Activated CD4-positive, alpha-beta T cell treated with anti-CD3 and anti-CD28 coated beads, Interleukin-2, amount 50 U/mL, for 1 hour (primary cell): ENCODE data around the gene PTCD2.

Experiments used
- DNase-seq: peaks from one replicate; pipeline ENCODE4 v3.0.0-alpha.2; 2020

PTCD2 gene, protein sequence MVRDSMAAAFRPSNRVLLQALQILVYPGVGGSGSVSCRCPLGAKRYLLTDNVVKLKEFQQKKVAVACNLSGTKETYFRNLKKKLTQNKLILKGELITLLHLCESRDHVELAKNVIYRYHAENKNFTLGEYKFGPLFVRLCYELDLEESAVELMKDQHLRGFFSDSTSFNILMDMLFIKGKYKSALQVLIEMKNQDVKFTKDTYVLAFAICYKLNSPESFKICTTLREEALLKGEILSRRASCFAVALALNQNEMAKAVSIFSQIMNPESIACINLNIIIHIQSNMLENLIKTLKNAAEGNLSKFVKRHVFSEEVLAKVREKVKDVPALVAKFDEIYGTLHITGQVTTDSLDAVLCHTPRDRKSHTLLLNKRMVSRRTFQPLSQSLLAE

DNA sequence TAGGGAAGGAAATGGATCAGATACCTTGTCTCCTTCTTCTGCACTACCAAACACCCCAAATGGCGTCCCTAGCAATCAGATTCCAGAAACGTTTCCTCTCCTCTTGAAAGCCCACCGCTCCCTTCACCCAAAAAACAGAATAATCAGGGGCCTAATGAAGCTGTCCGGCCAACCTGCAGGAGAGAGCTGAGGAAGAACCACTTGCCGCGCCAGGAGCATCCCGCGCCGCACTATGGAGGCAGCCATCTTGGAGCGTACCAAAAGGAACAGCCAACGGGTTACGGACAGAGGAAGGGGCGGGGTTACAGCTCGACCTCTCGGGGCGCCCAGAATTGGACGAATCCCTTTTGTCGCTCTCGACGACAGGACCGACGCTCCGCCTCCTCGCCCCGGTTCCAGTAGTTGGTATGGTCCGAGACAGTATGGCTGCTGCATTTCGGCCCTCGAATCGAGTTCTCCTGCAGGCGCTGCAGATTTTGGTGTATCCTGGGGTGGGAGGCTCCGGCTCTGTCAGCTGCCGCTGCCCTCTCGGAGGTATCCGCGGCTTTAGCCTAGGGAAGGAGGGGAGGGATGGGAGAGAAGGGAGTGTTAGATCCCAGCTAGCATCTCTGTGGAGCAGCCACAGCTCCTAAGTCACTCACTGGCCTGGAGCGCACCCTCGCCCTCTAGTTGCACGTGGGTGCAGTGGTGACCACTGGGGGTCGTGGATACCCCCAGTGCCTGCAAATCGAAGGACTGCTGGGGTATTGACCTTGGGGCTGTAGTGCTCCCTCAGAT, at the start of gene PTCD2, which contains the start of gene MRPS27:
TSS of gene PTCD2 (plus strand) at position 398 of the 777 bp plus-strand sequence. CDS start at position 408, 10 bp downstream.
TSS of gene MRPS27 (minus strand) at position 265 of the 777 bp plus-strand sequence. CDS start at position 246, 19 bp downstream.
- peak; percentile 93 for DNase-seq

DNA sequence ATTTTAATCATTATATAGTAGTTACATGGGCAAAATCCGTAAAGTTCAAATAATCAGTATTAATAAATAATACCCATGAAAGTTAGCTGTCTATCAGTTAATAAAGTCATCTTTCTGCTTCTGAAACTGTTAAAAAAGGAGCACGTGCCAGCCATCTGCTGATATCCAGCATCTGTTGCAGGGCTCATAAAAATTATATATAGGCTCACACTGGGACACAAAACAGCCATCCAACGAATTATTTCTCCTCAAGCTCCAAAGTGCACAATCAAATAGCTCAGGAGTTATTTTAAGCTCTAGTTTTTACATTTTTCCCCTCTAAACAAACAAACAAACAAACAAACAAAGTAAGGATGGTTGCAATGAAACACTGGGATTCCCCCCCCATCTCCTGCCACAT, 48.5 kb upstream of the PTCD2 start:
- no peak for DNase-seq

DNA sequence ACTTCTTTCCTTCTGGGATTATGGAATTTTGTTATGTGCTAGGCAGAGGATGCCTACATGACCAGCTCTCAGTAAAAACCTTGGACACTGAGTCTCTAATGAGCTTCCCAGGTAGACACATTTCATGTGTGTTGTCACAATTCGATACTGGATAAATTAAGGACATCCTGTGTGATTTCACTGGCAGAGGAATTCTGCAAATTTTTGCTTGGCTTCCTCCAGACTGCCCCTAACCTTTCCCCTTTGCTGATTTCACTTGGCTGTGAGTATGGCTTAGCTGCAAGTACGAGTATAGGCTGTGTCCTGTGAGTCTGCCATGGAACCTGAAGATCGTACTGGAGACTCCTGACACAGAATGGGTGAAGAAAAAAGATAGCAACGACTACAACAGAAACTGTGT, 47.8 kb upstream of the PTCD2 start:
- DNase-seq, result no peak

DNA sequence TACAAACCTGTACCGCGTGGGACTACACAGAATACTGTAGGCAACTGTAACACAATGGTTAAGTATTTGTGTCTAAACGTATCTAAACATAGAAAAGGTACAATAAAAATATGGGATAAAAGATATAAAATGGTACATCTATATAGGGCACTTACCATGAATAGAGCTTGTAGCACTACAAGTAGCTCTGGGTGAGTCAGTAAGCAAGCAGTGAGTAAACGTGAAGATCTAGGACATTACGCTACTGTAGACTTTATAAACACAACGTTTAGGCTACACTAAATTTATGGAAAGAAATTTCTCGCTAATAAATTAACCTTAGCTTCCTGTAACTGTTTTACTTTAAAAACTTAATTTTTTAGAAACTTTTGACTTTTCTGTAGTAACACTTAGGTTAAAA, 46.6 kb upstream of the PTCD2 start:
- no peak for DNase-seq

DNA sequence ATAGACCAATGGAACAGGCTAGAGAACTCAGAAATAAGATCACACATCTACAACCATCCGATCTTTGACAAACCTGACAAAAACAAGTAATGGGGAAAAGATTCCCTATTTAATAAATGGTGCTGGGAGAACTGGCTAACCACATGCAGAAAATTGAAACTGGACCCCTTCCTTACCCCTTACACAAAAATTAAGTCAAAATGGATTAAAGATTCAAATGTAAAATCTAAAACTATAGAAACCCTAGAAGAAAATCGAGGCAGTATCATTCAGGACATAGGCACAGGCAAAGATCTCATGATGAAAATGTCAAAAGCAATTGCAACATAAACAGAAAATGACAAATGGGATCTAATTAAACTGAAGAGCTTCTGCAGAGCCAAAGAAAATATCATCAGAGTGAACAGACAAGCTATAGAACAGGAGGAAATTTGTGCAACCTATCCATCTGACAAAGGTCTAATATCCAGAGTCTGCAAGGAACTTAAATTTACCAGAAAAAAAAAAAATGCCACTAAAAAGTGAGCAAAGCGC, 43.9 kb upstream of the PTCD2 start:
- DNase-seq, result no peak

DNA sequence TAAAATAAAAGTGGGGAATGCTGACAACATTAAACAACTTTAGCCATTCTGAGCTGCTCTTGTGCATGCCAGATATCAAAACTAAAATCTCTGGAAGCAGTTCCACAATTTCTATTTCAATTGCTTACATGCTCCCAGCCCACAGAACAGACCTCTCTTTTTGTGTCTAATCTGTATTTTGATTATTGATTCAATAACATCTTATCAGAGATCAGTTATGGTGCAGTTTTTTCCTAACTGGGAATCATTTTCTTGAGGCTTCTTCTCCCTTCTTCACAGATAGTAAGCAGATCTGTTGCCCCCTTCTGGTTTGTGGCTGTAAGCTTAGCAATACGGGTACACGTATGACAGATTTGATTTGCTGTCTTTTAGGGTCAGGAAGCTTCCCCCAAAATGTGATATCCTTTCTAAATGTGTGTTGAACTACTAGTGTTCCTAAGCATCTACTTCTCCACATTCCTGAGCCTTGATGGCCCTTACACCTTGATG, 39.5 kb upstream of the PTCD2 start:
- no peak for DNase-seq

DNA sequence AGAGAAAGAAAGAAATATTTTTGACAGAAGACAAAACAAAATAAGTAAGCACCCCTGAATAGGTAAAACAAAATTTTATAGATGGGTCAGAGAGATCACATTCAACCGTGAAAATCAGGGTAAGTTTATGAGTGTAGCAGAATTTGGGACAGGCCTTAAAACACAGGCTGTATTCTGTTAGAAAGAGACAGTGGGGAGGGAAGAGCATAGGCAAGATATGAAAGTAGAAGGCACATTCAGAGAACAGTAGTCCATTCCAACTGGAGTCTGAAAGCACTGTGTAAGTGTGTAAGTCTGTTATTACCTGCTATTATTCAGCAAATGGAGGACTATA, 38.8 kb upstream of the PTCD2 start:
- DNase-seq, result no peak

DNA sequence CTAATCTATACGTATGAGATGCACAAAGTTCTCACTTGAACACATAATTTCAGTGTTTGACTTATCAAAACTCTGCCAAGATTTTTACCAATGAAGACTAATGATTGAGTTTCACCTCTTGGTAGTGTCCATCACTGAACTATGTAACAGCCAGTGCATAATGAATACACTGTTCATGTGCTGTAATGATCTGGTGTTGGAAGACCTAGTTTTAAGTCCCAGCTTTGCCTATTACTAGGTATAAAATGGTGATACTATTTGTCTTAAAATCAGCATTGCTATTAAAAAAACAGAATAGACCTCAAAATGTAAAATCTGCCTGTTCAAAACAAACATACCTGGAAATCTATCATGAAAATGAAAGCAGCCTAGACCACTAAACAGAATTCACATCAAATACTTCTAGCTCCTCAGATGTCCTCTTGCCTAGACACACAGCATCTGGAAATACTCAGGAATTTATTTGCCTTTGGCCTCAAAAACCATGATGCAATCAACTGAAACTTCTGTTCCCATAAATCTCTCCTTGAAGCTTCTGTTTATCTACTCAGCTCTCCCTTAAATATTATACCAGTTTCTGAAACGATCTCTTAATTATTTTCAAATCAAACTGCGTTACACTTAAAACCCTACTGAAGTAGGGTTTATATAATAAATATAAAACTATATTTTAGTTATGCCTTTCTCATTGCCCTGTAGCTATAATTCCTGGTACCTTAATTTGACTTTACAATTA, 38.2 kb upstream of the PTCD2 start:
- DNase-seq, result no peak

DNA sequence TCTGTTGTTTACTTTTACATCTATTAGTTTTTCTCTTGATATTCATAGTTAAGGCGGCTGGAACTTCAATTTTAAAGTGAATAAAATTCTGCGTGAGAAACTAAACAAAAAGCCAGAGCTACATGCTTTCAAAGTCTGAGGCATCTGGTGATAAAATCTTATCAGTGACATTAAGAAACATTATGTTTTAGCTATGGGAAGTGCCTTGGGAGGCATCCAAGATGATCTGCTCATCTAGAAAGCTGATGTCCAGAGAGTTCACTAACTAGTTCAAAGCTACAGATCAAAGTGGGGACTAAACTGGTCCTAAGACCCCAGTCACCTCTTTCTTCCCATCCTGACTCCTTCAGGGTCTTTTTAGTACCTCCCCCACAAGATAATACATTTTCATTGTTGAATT, 37.3 kb upstream of the PTCD2 start:
- no peak for DNase-seq

DNA sequence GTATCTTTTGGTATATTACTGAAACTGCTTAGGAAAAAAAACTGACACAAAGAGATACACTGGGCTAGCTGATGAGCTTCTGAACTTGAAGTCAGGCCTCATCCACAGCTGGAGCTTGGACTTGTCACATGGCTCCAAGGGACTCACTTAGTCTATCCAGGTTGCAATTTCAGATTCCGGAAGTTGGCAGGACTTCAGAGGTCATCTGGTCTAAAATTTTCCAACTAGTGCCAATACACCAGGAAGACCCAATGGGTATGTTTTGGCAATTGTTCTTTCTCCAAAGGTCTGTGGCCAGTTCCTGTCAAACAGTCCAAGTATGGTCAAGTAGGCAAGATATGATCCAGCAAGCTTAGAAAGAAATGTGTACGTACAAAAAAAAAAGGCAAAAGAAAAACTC, 36.8 kb upstream of the PTCD2 start:
- no peak for DNase-seq

DNA sequence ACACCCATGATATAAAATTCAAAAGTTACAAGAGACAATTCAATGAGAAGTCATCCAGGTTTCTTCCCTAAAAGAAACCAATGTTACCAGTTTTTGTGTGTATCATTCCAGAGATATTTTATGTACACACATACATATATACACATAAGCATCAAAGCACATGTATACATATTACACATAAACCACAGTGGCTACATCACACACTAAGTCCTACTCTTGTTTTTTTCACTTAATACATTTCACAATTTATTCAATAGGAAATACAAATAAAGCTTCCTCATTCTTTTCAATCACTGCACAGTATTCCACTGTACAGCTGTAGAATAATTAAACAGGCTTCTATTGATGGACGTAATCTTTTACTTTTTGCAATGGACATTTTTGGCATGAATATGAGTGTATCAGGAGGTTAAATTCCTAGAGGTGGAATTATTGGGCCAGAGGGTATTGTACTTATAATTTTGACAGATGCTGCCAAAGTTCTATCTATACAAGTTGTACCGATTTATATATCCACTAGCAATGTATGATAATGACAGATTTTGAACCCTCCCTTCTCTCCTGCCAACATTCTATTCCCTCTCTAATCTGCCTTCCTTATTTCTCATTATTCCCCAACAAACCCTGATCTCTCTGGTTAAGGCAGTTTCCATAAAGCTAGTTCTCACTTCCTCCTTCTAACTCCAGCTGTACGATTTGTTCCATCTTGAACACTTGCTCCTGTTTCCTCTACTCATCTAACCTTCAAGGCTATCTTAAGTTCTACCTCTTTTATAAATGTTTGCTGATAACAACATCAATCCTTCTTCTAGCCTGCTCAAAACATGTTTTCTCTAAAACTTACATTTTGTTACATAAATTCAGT, 35.4 kb upstream of the PTCD2 start:
- DNase-seq, result no peak

DNA sequence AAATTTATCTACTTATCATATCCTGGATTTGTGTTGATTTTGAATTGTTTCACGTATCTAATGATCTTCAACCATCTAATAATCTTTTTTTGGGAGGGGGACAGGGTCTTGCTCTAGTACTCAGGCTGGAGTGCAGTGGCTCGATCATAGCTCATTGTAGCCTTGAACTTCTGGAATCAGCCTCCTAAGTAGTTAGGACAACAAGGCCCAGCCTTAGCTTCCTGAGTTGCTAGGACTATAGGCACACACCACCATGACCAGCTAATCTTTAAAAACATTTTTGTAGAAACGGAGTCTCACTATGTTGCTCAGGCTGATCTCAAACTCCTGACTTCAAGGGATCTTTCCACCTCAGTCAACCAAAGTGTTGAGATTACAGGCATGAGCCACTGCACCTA, 34.8 kb upstream of the PTCD2 start:
- no peak for DNase-seq

DNA sequence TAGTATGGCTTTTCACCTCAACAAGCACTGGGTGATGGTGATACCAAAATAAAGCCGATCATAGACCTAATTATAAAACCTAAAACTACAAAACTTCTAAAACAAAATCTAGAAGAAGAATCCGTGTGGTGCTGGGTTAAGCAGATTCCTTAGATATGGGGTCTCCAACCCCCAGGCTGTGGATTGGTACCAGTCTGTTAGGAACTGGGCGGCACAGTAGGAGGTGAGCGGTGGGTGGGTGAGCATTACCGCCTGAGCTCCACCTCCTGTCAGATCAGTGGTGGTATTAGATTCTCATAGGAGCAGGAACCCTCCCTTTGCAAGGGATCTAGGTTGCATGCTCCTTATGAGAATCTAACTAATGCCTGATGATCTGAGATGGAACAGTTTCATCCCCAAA, 33.4 kb upstream of the PTCD2 start:
- no peak for DNase-seq

DNA sequence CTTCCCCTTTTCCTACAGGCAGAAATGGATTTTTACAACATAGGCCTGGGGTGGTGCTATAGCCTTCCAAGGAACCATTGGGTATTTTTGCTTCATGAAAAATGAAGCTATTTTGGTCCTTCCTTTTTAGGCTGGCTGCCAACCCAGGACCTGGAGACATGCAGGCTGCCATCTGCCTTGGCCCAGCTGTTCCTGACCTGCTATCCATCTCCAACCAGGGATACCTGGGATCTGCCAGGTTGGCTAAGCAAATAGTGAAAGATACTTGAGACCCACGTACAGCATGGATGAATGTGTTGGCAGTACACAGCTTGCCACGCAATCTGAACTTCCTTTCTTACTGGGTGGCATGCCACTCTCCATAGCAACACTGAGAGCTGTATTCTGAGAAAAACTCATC, 31.2 kb upstream of the PTCD2 start:
- DNase-seq, result no peak

DNA sequence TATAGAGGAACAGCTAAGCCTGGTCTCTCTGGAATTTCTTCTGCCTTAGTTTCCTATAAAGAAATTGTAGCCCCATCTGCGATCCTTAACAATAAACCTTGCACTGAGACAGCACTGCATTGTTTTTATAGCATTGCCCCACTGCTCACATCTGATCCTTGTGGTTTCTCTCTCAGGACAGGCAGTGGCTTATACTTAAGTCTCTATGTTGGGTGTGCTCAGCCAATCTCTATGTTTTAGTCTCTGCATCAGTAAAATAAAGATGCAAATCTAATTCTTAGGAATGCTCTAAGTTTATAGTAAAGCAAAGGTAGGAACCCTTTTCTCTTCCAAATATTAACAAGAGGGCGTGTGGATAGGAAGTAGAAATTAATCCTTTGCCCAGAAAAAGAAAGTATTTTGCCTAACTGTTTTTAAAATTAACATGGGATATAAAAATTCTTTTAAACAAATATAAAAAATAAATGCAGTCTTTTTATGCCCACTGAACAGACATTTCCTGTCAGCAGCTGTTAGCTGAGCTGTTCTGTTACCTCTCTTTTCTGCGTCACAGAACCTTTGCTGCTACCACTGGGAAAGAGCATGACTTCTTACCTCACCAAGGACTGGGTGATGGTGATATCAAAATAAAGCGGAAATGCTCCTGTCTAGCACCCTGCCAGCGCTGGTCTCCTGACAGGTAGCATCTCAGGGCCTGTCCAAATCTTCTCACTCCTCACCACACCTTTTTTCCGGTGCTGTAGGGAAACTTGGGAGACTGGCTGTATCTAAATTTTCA, 29.6 kb upstream of the PTCD2 start:
- DNase-seq, result no peak

DNA sequence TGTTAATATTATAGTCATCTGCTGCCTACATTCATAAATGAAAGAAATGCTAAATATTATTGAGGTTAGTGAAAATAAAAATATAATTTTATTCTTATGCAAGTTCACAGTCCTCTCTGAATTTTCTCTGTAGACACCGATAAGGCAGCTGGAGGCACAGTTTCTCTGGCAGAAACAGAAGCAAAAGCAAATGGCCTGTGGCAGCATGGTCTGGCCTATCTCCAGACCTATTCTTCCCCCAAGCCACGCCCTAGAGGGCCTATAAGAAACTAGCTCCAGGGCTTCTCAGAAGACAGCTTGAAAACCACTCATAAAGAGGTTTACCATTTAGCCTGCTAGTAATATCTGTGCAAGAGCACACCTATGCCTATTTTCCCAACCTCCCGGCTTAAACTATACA, 28.6 kb upstream of the PTCD2 start:
- no peak for DNase-seq

DNA sequence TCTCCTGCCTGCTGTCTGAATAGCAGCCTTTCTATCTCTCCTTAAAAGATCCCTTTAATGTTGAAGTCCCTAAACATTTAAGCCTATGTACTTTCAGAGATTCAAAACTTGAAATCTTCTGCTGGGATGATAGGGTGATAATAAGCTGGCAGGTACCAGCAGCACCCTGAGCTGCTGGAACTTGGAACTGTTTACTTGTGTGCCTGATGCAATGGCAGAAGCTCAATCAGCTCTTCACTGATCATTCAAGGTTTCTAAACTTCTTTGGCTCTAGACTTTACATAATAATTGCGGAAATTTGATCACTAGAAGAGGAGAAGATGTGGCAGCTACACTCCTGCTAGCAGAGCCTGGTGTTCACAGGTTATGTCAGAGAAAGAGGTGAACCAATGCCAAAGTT, 27.8 kb upstream of the PTCD2 start:
- DNase-seq, result no peak

DNA sequence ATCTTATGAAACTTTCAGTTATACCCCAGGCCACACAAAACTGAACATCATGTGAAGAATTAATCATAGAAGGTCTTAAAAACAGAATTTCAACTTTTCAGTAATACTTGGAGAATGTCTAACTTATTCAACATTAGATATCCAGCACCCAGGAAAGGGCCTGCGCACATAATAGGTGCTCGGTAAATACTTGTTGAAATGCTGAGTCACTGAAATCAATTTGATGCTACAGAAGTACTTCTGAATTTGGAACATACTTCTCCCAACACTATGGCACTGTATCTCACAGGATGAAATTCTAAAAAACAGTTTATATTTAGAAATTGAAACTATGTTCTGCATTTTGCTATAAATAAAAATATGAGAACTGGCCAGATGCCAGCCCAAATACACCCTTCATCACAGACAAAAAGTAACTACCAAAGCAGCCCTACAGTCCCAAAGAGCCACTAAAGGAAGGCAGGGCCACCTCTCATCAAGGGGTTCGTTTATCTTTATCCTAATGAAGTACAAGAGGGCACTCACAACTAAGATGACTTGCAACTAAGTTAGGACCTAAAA, 26.6 kb upstream of the PTCD2 start:
- no peak for DNase-seq

DNA sequence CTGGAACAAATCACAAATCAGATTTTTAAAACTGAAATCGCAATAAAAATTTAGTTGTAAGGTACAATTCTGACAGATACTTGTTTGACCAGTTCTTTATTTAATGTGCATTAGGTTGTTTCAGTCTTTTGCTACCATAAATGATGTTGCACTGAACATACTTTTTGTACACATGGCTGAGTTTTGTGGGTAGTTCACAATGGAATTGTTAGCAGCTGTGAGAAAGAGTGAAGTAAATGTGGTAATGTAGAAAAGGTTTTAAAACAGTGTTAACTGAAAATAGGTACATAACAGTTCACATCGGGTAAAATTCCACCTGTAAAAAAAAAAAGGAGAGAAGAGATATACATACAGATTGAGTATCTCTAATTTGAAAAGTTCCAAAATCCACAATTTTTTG, 25.7 kb upstream of the PTCD2 start:
- no peak for DNase-seq

DNA sequence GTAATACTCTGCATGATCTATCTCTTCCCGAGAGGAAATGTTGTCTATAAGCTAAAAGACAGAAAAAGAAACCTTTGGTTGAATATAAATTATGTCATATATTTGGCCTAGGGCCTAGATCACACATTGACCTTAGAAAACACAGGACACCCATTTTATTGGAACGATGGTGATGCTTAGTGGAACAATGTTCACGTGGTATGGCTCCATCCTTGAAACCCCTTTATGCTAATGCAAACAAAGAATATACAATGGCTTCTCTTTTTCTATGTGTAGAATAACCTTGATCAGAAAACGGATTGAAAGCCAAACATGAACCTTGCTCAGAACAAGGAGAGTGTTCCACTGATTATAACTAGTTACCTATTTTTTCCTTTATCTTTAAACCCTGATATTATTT, 24.6 kb upstream of the PTCD2 start:
- DNase-seq, result no peak

DNA sequence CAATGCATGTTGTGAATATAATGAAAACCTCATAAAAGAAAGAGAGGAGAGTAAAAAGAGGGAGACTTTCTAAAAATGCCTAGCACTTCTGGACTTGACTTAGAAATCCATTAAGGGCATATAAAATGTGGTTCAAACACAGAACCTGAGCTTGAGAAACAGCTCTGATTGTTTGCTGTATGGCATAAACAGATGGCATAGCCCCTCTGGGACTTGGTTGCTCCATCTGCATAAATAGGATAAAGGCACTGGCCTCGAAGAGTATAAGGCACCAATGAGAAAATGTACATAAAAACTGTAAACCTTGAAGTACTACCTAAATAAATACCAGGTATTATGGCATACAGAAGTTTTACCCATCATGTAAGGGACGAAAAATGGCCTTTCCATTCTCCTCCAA, 23.9 kb upstream of the PTCD2 start:
- no peak for DNase-seq
